Spleen (tissue), 10 donors: ENCODE results near the gene HCRTR2. TPM values are rescaled to one million over a fixed set of nuclear protein-coding genes. Genes with fewer than 3 reads are reported as not detected.

Experiments used
- polyA plus RNA-seq, 3 donors: library from polyadenylated mRNA; stranded (reverse); fragments of 200-250 nt; gene quantifications; one replicate each; pipeline ENCODE4 v1.2.1, GENCODE V29; 2013
- total RNA-seq, 7 donors: library from RNA; depleted of rRNA in 3 of 7; stranded (reverse); fragments of >200 nt in 3 of 7; fragmentation: NEBNext Ultra II Directional in 4 of 7; extraction: Animal tissue kit (Norgen Biotek cat#: 25700) in 4 of 7; gene quantifications; one replicate each; pipeline versions ENCODE4 v1.1.0 to v1.2.1, GENCODE V29; 2016 to 2021
- donor health status: healthy with polysubstance abuse.
- donor health status: DM: no; HTN: no; CAD: no; lungs with moderate emphysema.
- donor health status: DM: no; HTN: no; CAD: no.
- donor health status: Bipolar disorder and iron deficiency.
- donor health status: healthy.
- donor health status: DM: no; HTN: no; CAD: no.
- donor health status: DM: yes; HTN: yes; CAD: no.

The HCRTR2 gene
- total and polyA plus RNA-seq, 10 donors, result not detected

Other genes with a start within 250 kb of the HCRTR2 start
- not detected for gene GFRAL, start 153.0 kb downstream of the HCRTR2 start, total RNA-seq
- not detected for gene GFRAL, start 153.0 kb downstream of the HCRTR2 start, polyA plus RNA-seq